Measurements from ENCODE around the gene FGFR2. TPM values are rescaled to one million over a fixed set of nuclear protein-coding genes. Genes with fewer than 3 reads are reported as not detected.
A peak's percentile ranks its signal among the peaks of the same experiment; 100 is the strongest.

FGFR2 gene
- total and polyA plus RNA-seq, 4 donors, result 11.4 to 69.9 (median 31.9) TPM

- H3K27me3 ChIP-seq (ENCODE audit: control insufficient read depth in 4 of 4, insufficient read depth in 4 of 4, low read length in 3 of 4), result peaks cover 0 to 2% (median 0%) of the 10 kb centered on the region in 4 donors
- peak overlapping the region; percentile 61 to 75 for H3K27ac ChIP-seq (ENCODE audit: low read depth in 1 of 2, low read length in 2 of 2)
- no peak for DNase-seq (ENCODE audit: low spot score)
- no peak overlapping the region for H3K9ac ChIP-seq (ENCODE audit: low read depth in 1 of 2, low read length in 2 of 2)
- no peaks in the 10 kb centered on the region for H3K9me3 ChIP-seq (ENCODE audit: control insufficient read depth in 4 of 4, low read length in 3 of 4)
- peaks cover 8 to 42% (median 27%) of the 10 kb centered on the region in 4 donors for H3K4me1 ChIP-seq (ENCODE audit: control insufficient read depth in 4 of 4, insufficient read depth in 4 of 4, low read length in 3 of 4)
- no peak for TF ChIP-seq FOXA2 (IDR thresholded peaks at IDR 0.05)
- no peak for TF ChIP-seq GABPA (IDR thresholded peaks at IDR 0.05 in 1 of 2, conservative IDR thresholded peaks at IDR 0.05 in 1 of 2)
- TF ChIP-seq MAX (IDR thresholded peaks at IDR 0.05), result no peak
- no peak for TF ChIP-seq RXRA (IDR thresholded peaks at IDR 0.05)
- TF ChIP-seq YY1 (IDR thresholded peaks at IDR 0.05), result no peak
- TF ChIP-seq EGR1 (IDR thresholded peaks at IDR 0.05; ENCODE audit: low read depth in 2 of 2), result no peak
- TF ChIP-seq FOXA1 (IDR thresholded peaks at IDR 0.05), result no peak
- no peak for TF ChIP-seq JUND (IDR thresholded peaks at IDR 0.05)
- TF ChIP-seq CTCF (IDR thresholded peaks at IDR 0.05; ENCODE audit: low read depth, low read length, missing input control), result no peak
- TF ChIP-seq NR2F2 (IDR thresholded peaks at IDR 0.05), result no peak
- no peak for TF ChIP-seq SP1 (IDR thresholded peaks at IDR 0.05)
- TF ChIP-seq REST (IDR thresholded peaks at IDR 0.05), result no peak
- no peak for TF ChIP-seq RAD21 (IDR thresholded peaks at IDR 0.05)
- TF ChIP-seq HNF4G (IDR thresholded peaks at IDR 0.05), result no peak
- TF ChIP-seq ZBTB33 (IDR thresholded peaks at IDR 0.05), result no peak
- no peak for TF ChIP-seq TAF1 (conservative IDR thresholded peaks at IDR 0.05)
- TF ChIP-seq ATF3 (IDR thresholded peaks at IDR 0.05), result no peak
- TF ChIP-seq HNF4A (conservative IDR thresholded peaks at IDR 0.05), result no peak
- no peaks in the 10 kb centered on the region for H3K36me3 ChIP-seq (ENCODE audit: control insufficient read depth in 4 of 4, insufficient read depth in 3 of 4, low read depth in 1 of 4, low read length in 3 of 4)
- 2% methylated on average over 77 of the region's 77 CpGs for WGBS
- H3K4me3 ChIP-seq (ENCODE audit: low read depth in 1 of 3, low read length in 3 of 3), result peak overlapping the region; percentile 53 to 73 (median 65)
Measured at GRCh38 chr10:121597504-121598262, 561 bp downstream of the FGFR2 start.

Measured in liver (tissue), 9 donors.